ENCODE results near the gene MRPL17. TPM values are rescaled to one million over a fixed set of nuclear protein-coding genes. Genes with fewer than 3 reads are reported as not detected.

MRPL17 gene
- total RNA-seq, 1 experiment from 2014 or later: 88.4 TPM

DNA sequence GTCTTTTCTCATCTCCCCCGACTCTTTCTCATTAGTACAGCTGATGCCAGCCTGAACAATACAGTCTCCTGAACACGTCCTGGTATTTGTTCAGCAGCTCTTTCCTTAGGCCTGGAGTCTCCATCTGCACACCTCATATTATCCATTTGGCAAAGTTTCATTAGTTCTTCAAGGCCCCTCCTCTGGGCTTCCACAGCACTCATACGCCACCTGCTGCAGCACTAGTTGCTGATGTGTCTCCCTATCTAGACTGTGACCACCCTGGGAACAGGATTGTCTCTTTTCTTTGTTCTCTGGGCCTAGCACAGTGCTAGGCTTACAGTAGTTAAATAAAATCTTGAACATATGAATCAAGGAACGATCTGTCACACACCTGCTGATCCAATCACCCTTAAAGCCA, 44.7 kb downstream of the MRPL17 start:
- TF ChIP-seq, protein P1, sequence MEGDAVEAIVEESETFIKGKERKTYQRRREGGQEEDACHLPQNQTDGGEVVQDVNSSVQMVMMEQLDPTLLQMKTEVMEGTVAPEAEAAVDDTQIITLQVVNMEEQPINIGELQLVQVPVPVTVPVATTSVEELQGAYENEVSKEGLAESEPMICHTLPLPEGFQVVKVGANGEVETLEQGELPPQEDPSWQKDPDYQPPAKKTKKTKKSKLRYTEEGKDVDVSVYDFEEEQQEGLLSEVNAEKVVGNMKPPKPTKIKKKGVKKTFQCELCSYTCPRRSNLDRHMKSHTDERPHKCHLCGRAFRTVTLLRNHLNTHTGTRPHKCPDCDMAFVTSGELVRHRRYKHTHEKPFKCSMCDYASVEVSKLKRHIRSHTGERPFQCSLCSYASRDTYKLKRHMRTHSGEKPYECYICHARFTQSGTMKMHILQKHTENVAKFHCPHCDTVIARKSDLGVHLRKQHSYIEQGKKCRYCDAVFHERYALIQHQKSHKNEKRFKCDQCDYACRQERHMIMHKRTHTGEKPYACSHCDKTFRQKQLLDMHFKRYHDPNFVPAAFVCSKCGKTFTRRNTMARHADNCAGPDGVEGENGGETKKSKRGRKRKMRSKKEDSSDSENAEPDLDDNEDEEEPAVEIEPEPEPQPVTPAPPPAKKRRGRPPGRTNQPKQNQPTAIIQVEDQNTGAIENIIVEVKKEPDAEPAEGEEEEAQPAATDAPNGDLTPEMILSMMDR (IDR thresholded peaks at IDR 0.05; ENCODE audit: unreplicated experiment): no peak
- Mint-ChIP-seq H3K9me3 (ENCODE audit: unreplicated experiment) (no peaks in the 10 kb centered on the region), H3K27me3 (ENCODE audit: insufficient read depth, unreplicated experiment) (no peaks in the 10 kb centered on the region), H3K36me3 (ENCODE audit: insufficient read depth, unreplicated experiment) (no peaks in the 10 kb centered on the region), H3K27ac (ENCODE audit: low read depth, unreplicated experiment) (no peak overlapping the region), H3K4me3 (ENCODE audit: unreplicated experiment) (no peak overlapping the region), H3K4me1 (ENCODE audit: insufficient read depth, unreplicated experiment) (no peaks in the 10 kb centered on the region)
- ChIA-PET POLR2A (interaction anchor here (1.9 kb wide), 1 partner anchor 19 kb away, joined by 4 read pairs; the partner anchor contains the start of gene TPP1), CTCF (interaction anchor here (0.7 to 1.1 kb wide), 3 partner anchors 11 to 68 kb away, joined by 3 to 4 read pairs (median 3); no protein-coding TSS in a partner anchor)
- DNase-seq (ENCODE audit: unreplicated experiment): no peak
- intact Hi-C loops (cut with micrococcal nuclease): no loop called here
- BruUV-seq (replicated peaks): no TSS peak

DNA sequence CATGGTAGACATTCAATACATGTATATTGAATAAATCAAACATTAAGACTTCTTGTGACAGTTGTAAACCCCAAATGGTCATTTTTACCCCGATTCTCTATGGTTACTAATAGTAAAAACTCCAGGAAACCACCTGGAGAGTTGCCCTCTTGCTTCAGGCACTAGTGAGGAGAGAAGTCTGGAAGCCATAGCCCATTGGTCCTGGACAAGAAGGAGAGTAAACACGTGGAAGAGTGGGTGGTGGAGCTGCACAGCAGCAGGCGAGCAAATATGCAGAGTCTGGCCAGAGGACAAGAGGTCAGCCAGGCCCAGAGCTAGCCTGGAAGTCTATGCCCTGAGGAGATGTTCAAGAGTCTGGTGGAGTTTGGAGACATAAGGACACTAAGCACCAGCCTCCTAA, 45.3 kb downstream of the MRPL17 start:
- no peaks in the 10 kb centered on the region for H3K36me3 Mint-ChIP-seq (ENCODE audit: insufficient read depth, unreplicated experiment)
- no peak overlapping the region for H3K4me3 Mint-ChIP-seq (ENCODE audit: unreplicated experiment)
- H3K27me3 Mint-ChIP-seq (ENCODE audit: insufficient read depth, unreplicated experiment): no peaks in the 10 kb centered on the region
- H3K9me3 Mint-ChIP-seq (ENCODE audit: unreplicated experiment): no peaks in the 10 kb centered on the region
- ChIA-PET CTCF (interaction anchor here (1.1 kb wide), 1 partner anchor 68 kb away, joined by 3 read pairs; no protein-coding TSS in a partner anchor), POLR2A (interaction anchor here (0.6 to 1.9 kb wide), 2 partner anchors 19 to 557 kb away, joined by 4 read pairs; partner anchors contain the start of gene TPP1)
- TF ChIP-seq, protein P1 (IDR thresholded peaks at IDR 0.05; ENCODE audit: unreplicated experiment): no peak
- intact Hi-C loops (cut with micrococcal nuclease): no loop called here
- no peak overlapping the region for H3K27ac Mint-ChIP-seq (ENCODE audit: low read depth, unreplicated experiment)
- peak; percentile 29 for DNase-seq (ENCODE audit: unreplicated experiment)
- BruUV-seq (replicated peaks): no TSS peak
- no peaks in the 10 kb centered on the region for H3K4me1 Mint-ChIP-seq (ENCODE audit: insufficient read depth, unreplicated experiment)

DNA sequence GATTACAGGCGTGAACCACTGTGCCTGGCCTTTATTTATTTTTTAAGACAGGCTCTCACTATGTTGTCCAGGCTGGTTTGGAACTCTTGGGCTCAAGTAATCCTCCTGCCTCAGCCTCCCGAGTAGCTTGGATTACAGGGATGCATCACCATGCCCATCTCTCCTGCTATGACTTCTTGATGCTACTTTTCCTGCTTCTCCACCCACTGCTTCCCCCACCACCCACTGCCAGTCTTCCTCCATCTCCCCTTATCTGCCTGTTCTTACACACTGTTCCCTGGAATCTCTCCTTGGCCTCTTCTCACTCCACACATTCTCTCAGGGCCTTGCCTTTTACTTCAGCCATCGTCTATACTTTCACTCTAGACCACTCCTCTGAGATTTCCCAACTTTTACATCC, 46.7 kb downstream of the MRPL17 start:
- Mint-ChIP-seq H3K27me3 (ENCODE audit: insufficient read depth, unreplicated experiment) (no peaks in the 10 kb centered on the region), H3K4me1 (ENCODE audit: insufficient read depth, unreplicated experiment) (no peaks in the 10 kb centered on the region), H3K36me3 (ENCODE audit: insufficient read depth, unreplicated experiment) (no peaks in the 10 kb centered on the region), H3K9me3 (ENCODE audit: unreplicated experiment) (no peaks in the 10 kb centered on the region), H3K27ac (ENCODE audit: low read depth, unreplicated experiment) (no peak overlapping the region), H3K4me3 (ENCODE audit: unreplicated experiment) (no peak overlapping the region)
- TF ChIP-seq, protein P1 (IDR thresholded peaks at IDR 0.05; ENCODE audit: unreplicated experiment): no peak
- ChIA-PET CTCF (interaction anchor here (0.9 to 1.8 kb wide), 2 partner anchors 34 to 257 kb away, joined by 3 to 7 read pairs; no protein-coding TSS in a partner anchor), POLR2A (no interaction called here)
- BruUV-seq (replicated peaks): no TSS peak
- DNase-seq (ENCODE audit: unreplicated experiment): no peak
- intact Hi-C loops (cut with micrococcal nuclease): no loop called here

DNA sequence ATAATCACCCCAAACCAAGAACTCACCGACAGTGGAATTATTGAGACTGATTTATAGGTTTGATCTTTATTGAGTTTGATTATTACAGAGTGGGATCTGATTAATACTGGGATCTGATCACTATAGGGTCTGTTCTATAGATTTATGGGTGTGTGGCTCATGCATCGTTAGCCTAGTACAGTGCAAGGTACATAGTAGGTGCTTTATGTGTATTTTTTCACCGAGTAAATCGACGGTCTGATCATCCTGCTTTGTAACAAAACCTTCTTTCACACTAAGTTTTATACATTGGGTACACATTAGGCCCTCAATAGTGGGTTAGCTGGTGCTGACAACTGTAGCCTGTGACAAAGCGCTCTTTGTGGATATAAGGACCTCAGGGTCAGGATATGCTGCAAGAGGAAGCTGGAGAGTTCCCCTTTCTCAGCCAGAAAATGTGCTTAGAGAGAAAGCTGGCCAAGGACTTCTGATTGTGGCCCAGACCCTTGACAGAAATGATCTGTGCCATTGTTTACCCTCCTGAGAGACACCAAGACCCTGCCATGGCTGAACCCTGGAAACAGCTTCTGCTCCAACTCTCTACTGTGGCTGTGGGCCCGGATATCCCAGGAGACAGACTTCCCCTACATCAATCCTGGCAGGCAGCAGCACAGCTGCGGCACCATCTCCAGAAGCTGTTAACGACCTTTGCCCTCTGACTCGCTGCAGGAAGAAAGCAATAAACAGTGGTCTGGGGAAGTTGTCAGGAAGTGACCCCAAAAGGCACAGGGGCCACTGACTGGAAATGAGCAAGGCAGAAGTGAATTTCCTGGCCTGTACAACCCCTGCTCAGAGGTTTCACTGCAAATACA, 47.8 kb downstream of the MRPL17 start:
- Mint-ChIP-seq H3K27me3 (ENCODE audit: insufficient read depth, unreplicated experiment) (no peaks in the 10 kb centered on the region), H3K4me1 (ENCODE audit: insufficient read depth, unreplicated experiment) (no peaks in the 10 kb centered on the region), H3K9me3 (ENCODE audit: unreplicated experiment) (no peaks in the 10 kb centered on the region), H3K36me3 (ENCODE audit: insufficient read depth, unreplicated experiment) (no peaks in the 10 kb centered on the region), H3K4me3 (ENCODE audit: unreplicated experiment) (no peak overlapping the region), H3K27ac (ENCODE audit: low read depth, unreplicated experiment) (no peak overlapping the region)
- ChIA-PET CTCF (interaction anchor here (1.1 to 1.8 kb wide), 2 partner anchors 33 to 256 kb away, joined by 3 to 7 read pairs; no protein-coding TSS in a partner anchor), POLR2A (interaction anchor here (0.6 kb wide), 1 partner anchor 10 kb away, joined by 3 read pairs; no protein-coding TSS in a partner anchor)
- no peak for DNase-seq (ENCODE audit: unreplicated experiment)
- intact Hi-C loops (cut with micrococcal nuclease): no loop called here
- BruUV-seq (replicated peaks): no TSS peak
- TF ChIP-seq, protein P1 (IDR thresholded peaks at IDR 0.05; ENCODE audit: unreplicated experiment): no peak

Measured in MCF 10A (cell line).